ENCODE measurements around the gene TXLNB. TPM values are rescaled to one million over a fixed set of nuclear protein-coding genes. Genes with fewer than 3 reads are reported as not detected.

TXLNB gene
- total RNA-seq = 2.3 and 4.1 TPM in 2 replicates

DNA sequence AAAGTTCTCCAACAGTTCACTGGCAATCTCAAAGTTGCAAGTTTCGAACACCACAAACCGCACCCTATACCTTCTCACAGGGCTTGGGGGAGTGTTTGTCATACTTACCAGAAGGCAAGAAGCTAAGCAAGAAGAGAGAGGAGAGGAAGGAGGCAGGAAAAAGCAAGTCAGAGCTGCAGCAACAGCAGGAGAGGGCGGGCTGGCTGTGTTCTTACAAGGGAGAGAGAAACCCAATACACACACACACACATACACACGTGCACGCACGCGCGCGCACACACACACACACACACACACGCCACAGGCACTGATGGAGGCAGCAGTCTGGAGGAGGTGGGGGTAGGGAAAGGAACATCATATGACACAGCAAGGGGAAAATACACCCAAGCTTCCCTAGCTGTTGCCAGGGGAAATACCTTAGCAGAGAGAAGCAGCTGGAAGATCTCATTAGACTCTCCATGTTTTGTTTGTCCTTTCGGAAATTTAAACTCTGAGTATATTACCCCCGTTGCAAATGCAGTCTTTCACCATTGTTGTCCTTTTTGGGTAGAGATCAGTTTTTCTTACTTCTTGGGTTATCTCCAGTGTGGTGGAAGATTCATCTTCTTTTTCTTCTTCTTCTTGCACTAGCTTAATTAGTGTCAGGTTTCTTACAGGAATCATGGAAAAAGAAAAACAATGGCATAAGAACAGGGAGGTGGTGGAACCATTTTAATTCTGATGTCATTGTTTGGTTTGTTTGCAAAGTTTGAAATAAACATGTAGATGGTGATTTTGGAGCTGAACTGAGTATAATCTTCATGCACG lies at the start of gene TXLNB:
TXLNB (minus strand) TSS at position 186 of the 807 bp plus-strand sequence. CDS start 3,099 bp downstream, outside the sequence.

Other genes with a start within 250 kb of the TXLNB start
- 24.5 and 26.6 TPM in 2 replicates for gene HECA, start 156.9 kb downstream of the TXLNB start, total RNA-seq
- gene CITED2, start 82.7 kb upstream of the TXLNB start, total RNA-seq = 74.3 and 160 TPM in 2 replicates

Data from smooth muscle cell of trachea (primary cell).